WTC11 (cell line): ENCODE data around the gene ITFG1.

Source experiments
- TEAD1 ChIP-seq: sonication (generic); formaldehyde crosslinking; IDR thresholded peaks from 2 replicates; pipeline ENCODE4 v1.8.0; 2022; ENCODE audit warnings: mild to moderate bottlenecking, missing genetic modification reagents
- TF ChIP-seq, protein P1 (sequence below): fragments of 200-600 bp; IDR thresholded peaks from 2 replicates; pipeline ENCODE4 v1.8.0; 2022; ENCODE audit warnings: antibody characterized with exemption

DNA sequence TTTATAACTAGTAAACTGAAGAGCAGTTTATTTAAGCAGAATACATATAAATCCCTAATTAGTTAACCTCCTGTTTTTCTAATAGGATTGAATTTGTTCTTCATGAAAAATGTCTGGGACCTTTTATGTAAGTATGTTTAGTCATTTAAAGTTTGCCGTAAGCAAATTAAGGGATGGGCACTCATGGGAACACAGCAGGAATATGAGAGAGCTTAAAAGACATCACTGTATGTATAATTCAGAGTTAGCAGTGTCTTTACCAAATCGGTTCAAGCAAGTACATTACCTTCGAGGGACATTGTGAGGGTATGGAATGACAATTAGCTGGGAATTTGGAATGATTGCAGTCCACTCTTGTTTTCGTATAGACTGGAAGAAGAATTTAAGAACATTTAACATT is 299.4 kb downstream of the ITFG1 start:
- TF ChIP-seq, protein P1, sequence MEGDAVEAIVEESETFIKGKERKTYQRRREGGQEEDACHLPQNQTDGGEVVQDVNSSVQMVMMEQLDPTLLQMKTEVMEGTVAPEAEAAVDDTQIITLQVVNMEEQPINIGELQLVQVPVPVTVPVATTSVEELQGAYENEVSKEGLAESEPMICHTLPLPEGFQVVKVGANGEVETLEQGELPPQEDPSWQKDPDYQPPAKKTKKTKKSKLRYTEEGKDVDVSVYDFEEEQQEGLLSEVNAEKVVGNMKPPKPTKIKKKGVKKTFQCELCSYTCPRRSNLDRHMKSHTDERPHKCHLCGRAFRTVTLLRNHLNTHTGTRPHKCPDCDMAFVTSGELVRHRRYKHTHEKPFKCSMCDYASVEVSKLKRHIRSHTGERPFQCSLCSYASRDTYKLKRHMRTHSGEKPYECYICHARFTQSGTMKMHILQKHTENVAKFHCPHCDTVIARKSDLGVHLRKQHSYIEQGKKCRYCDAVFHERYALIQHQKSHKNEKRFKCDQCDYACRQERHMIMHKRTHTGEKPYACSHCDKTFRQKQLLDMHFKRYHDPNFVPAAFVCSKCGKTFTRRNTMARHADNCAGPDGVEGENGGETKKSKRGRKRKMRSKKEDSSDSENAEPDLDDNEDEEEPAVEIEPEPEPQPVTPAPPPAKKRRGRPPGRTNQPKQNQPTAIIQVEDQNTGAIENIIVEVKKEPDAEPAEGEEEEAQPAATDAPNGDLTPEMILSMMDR = no peak
- no peak for TF ChIP-seq TEAD1
